ENCODE results near the gene PITPNC1. TPM values are rescaled to one million over a fixed set of nuclear protein-coding genes. Genes with fewer than 3 reads are reported as not detected.

The PITPNC1 gene
- polyA plus RNA-seq, 1 donor from 2014 or later: 18.8 TPM

DNA sequence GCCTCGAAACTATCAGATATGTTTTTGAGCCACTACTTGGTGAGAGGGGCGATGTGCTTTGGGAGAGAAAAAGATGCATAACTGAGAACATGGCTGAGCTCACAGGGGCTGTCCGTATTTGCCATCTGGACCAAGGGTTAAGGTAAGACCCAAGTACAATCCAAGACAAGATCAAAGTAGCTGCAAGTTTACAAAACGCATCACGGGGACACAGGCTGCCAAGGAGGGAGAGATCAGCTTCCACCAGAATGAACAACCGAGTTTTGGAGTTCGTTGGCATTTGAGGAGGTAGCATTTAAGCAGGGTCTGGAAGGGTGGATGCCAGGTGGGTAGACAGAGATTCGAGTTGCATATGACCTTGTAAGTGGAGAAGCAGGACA, 2.2 kb downstream of the PITPNC1 start:
- TF ChIP-seq MXI1 (conservative IDR thresholded peaks at IDR 0.05; ENCODE audit: poor library complexity, severe bottlenecking) (no peak), POLR2AphosphoS5 (IDR thresholded peaks at IDR 0.05) (no peak), SMC3 (conservative IDR thresholded peaks at IDR 0.05; ENCODE audit: poor library complexity) (no peak), CTCF (IDR thresholded peaks at IDR 0.05; ENCODE audit: poor library complexity, severe bottlenecking) (no peak), TAF1 (IDR thresholded peaks at IDR 0.05; ENCODE audit: low read depth) (no peak), RAD21 (conservative IDR thresholded peaks at IDR 0.05) (no peak), EP300 (conservative IDR thresholded peaks at IDR 0.05; ENCODE audit: poor library complexity, severe bottlenecking) (no peak), EZH2 (IDR thresholded peaks at IDR 0.05; ENCODE audit: borderline replicate concordance, insufficient read depth, low read length, poor library complexity, severe bottlenecking) (no peak), REST (IDR thresholded peaks at IDR 0.05; ENCODE audit: borderline replicate concordance) (no peak)
- H3K4me2 ChIP-seq (ENCODE audit: low read length): peak overlapping the region; percentile 50
- no peaks in the 10 kb centered on the region for H3F3A ChIP-seq (ENCODE audit: insufficient read depth, low read length, poor library complexity, severe bottlenecking)
- peak overlapping the region; percentile 19 for H2AFZ ChIP-seq (ENCODE audit: low read depth, low read length)
- no peaks in the 10 kb centered on the region for H3K27me3 ChIP-seq (ENCODE audit: insufficient read depth, low read depth, low read length)
- H3K4me3 ChIP-seq (ENCODE audit: low read length): peak overlapping the region; percentile 81
- H3K27ac ChIP-seq (ENCODE audit: low read length): no peak overlapping the region
- peaks cover 19% of the 10 kb centered on the region for H3K79me2 ChIP-seq (replicated peaks; ENCODE audit: insufficient read depth, low read length)
- H3K9ac ChIP-seq (ENCODE audit: low read length): peak overlapping the region; percentile 83
- no peaks in the 10 kb centered on the region for H3K9me3 ChIP-seq (ENCODE audit: low read length)
- no peaks in the 10 kb centered on the region for H3K9me2 ChIP-seq (ENCODE audit: insufficient read depth, low read length)
- no peaks in the 10 kb centered on the region for H3K36me3 ChIP-seq (ENCODE audit: insufficient read depth, low read length)
- no peaks in the 10 kb centered on the region for H4K20me1 ChIP-seq (ENCODE audit: insufficient read depth)

- Histone ChIP-seq H3K9me2 (ENCODE audit: insufficient read depth, low read length) (no peaks in the 10 kb centered on the region), H3K9me3 (ENCODE audit: low read length) (no peaks in the 10 kb centered on the region), H3F3A (ENCODE audit: insufficient read depth, low read length, poor library complexity, severe bottlenecking) (no peaks in the 10 kb centered on the region), H4K20me1 (ENCODE audit: insufficient read depth) (no peaks in the 10 kb centered on the region), H3K79me2 (replicated peaks; ENCODE audit: insufficient read depth, low read length) (peaks cover 24% of the 10 kb centered on the region), H3K9ac (ENCODE audit: low read length) (no peak overlapping the region), H3K36me3 (ENCODE audit: insufficient read depth, low read length) (no peaks in the 10 kb centered on the region), H3K27me3 (ENCODE audit: insufficient read depth, low read depth, low read length) (no peaks in the 10 kb centered on the region), H2AFZ (ENCODE audit: low read depth, low read length) (no peak overlapping the region), H3K4me3 (ENCODE audit: low read length) (no peak overlapping the region), H3K27ac (ENCODE audit: low read length) (no peak overlapping the region), H3K4me2 (ENCODE audit: low read length) (no peak overlapping the region)
- TF ChIP-seq REST (IDR thresholded peaks at IDR 0.05; ENCODE audit: borderline replicate concordance) (no peak), EZH2 (IDR thresholded peaks at IDR 0.05; ENCODE audit: borderline replicate concordance, insufficient read depth, low read length, poor library complexity, severe bottlenecking) (no peak), MXI1 (conservative IDR thresholded peaks at IDR 0.05; ENCODE audit: poor library complexity, severe bottlenecking) (no peak), POLR2AphosphoS5 (IDR thresholded peaks at IDR 0.05) (no peak), CTCF (IDR thresholded peaks at IDR 0.05; ENCODE audit: poor library complexity, severe bottlenecking) (no peak), EP300 (conservative IDR thresholded peaks at IDR 0.05; ENCODE audit: poor library complexity, severe bottlenecking) (no peak), TAF1 (IDR thresholded peaks at IDR 0.05; ENCODE audit: low read depth) (no peak), SMC3 (conservative IDR thresholded peaks at IDR 0.05; ENCODE audit: poor library complexity) (no peak), RAD21 (conservative IDR thresholded peaks at IDR 0.05) (no peak)
These were observed 4.8 kb downstream of the PITPNC1 start for GRCh38 chr17:67381929-67382257.

All from neural cell (in vitro differentiated cells).